ENCODE measurements around the gene WDR17. TPM values are rescaled to one million over a fixed set of nuclear protein-coding genes. Genes with fewer than 3 reads are reported as not detected.
A peak's percentile ranks its signal among the peaks of the same experiment; 100 is the strongest.

Gene WDR17
- total and polyA plus RNA-seq, 4 experiments from 2014 or later: 0.20 to 0.42 (median 0.26) TPM; not detected in 1

- Histone ChIP-seq H3K4me3 (ENCODE audit: low read length in 2 of 2) (no peak overlapping the region), H3K36me3 (ENCODE audit: insufficient read depth, low read length) (no peaks in the 10 kb centered on the region), H3K4me1 (ENCODE audit: insufficient read depth, low read length) (no peaks in the 10 kb centered on the region), H3K27me3 (ENCODE audit: insufficient read depth, low read length) (no peaks in the 10 kb centered on the region), H3K9me3 (ENCODE audit: control insufficient read depth in 1 of 2, low read length in 2 of 2) (no peaks in the 10 kb centered on the region), H3K27ac (ENCODE audit: low read depth, low read length) (no peak overlapping the region)
- Mint-ChIP-seq H3K9me3 (peaks cover 0 to 2% (median 0%) of the 10 kb centered on the region in 8 donors), H3K27me3 (peaks cover 0 to 2% of the 10 kb centered on the region in 2 donors), H3K36me3 (no peaks in the 10 kb centered on the region), H3K4me3 (no peak overlapping the region), H3K4me1 (no peaks in the 10 kb centered on the region), H3K27ac (no peak overlapping the region)
- CTCF ChIA-PET (ENCODE audit: partially characterized antibody): no interaction called here
- intact Hi-C loops (cut with micrococcal nuclease): no loop called here
- POLR2A ChIA-PET (ENCODE audit: partially characterized antibody): no interaction called here
- no peak for DNase-seq
Measured at GRCh38 chr4:176052744-176053143, 12.9 kb upstream of the WDR17 start.

GRCh38 chr4:176053785-176054184 is 11.9 kb upstream of the WDR17 start:
- no peak overlapping the region for H3K4me3 Mint-ChIP-seq
- no peaks in the 10 kb centered on the region for H3K27me3 Mint-ChIP-seq
- no peaks in the 10 kb centered on the region for H3K36me3 Mint-ChIP-seq
- no peaks in the 10 kb centered on the region for H3K4me1 Mint-ChIP-seq
- no peak for DNase-seq
- peaks cover 0 to 2% (median 0%) of the 10 kb centered on the region in 8 donors for H3K9me3 Mint-ChIP-seq
- Histone ChIP-seq H3K27ac (ENCODE audit: low read depth, low read length) (no peak overlapping the region), H3K9me3 (ENCODE audit: control insufficient read depth in 1 of 2, low read length in 2 of 2) (no peaks in the 10 kb centered on the region), H3K4me1 (ENCODE audit: insufficient read depth, low read length) (no peaks in the 10 kb centered on the region), H3K4me3 (ENCODE audit: low read length in 2 of 2) (no peak overlapping the region), H3K36me3 (ENCODE audit: insufficient read depth, low read length) (no peaks in the 10 kb centered on the region), H3K27me3 (ENCODE audit: insufficient read depth, low read length) (no peaks in the 10 kb centered on the region)
- no peak overlapping the region for H3K27ac Mint-ChIP-seq
- POLR2A ChIA-PET (ENCODE audit: partially characterized antibody): no interaction called here
- intact Hi-C loops (cut with micrococcal nuclease): no loop called here
- CTCF ChIA-PET (ENCODE audit: partially characterized antibody): interaction anchor here (0.6 kb wide), 1 partner anchor 124 kb away, joined by 3 read pairs; no protein-coding TSS in a partner anchor

GRCh38 chr4:176054942-176055341 is 10.7 kb upstream of the WDR17 start:
- CTCF ChIA-PET (ENCODE audit: partially characterized antibody): no interaction called here

GRCh38 chr4:176063718-176064117 is 1.9 kb upstream of the WDR17 start:
- POLR2A ChIA-PET (ENCODE audit: partially characterized antibody): no interaction called here
- H3K27me3 Mint-ChIP-seq: peaks cover 12% of the 10 kb centered on the region in 2 donors
- Histone ChIP-seq H3K4me3 (ENCODE audit: low read length in 2 of 2) (no peak overlapping the region), H3K9me3 (ENCODE audit: control insufficient read depth in 1 of 2, low read length in 2 of 2) (no peaks in the 10 kb centered on the region), H3K36me3 (ENCODE audit: insufficient read depth, low read length) (no peaks in the 10 kb centered on the region), H3K27me3 (ENCODE audit: insufficient read depth, low read length) (no peaks in the 10 kb centered on the region), H3K4me1 (ENCODE audit: insufficient read depth, low read length) (peaks cover 9% of the 10 kb centered on the region), H3K27ac (ENCODE audit: low read depth, low read length) (no peak overlapping the region)
- intact Hi-C loops (cut with micrococcal nuclease): loop anchor here (2.0 kb wide), 1 partner anchor 131 kb away; the partner anchor contains the start of gene SPATA4
- H3K4me1 Mint-ChIP-seq: peaks cover 8 to 13% (median 11%) of the 10 kb centered on the region in 4 donors
- peaks cover 0 to 2% (median 0%) of the 10 kb centered on the region in 8 donors for H3K9me3 Mint-ChIP-seq
- no peak for DNase-seq
- H3K4me3 Mint-ChIP-seq: no peak overlapping the region
- H3K27ac Mint-ChIP-seq: no peak overlapping the region
- H3K36me3 Mint-ChIP-seq: no peaks in the 10 kb centered on the region
- CTCF ChIA-PET (ENCODE audit: partially characterized antibody): no interaction called here

More at GRCh38 chr4:176054942-176055341, 10.7 kb upstream of the WDR17 start:
- intact Hi-C loops (cut with micrococcal nuclease): no loop called here
- H3K27ac ChIP-seq (ENCODE audit: low read depth, low read length): no peak overlapping the region
- no peaks in the 10 kb centered on the region for H3K9me3 ChIP-seq (ENCODE audit: control insufficient read depth in 1 of 2, low read length in 2 of 2)
- H3K27me3 ChIP-seq (ENCODE audit: insufficient read depth, low read length): no peaks in the 10 kb centered on the region
- Mint-ChIP-seq H3K4me3 (no peak overlapping the region), H3K27ac (no peak overlapping the region), H3K4me1 (no peaks in the 10 kb centered on the region), H3K9me3 (no peaks in the 10 kb centered on the region), H3K36me3 (no peaks in the 10 kb centered on the region), H3K27me3 (no peaks in the 10 kb centered on the region)
- H3K4me3 ChIP-seq (ENCODE audit: low read length in 2 of 2): no peak overlapping the region
- no peak for DNase-seq
- H3K36me3 ChIP-seq (ENCODE audit: insufficient read depth, low read length): no peaks in the 10 kb centered on the region
- H3K4me1 ChIP-seq (ENCODE audit: insufficient read depth, low read length): no peaks in the 10 kb centered on the region
- POLR2A ChIA-PET (ENCODE audit: partially characterized antibody): no interaction called here

- H3K9me3 ChIP-seq (ENCODE audit: control insufficient read depth in 1 of 2, low read length in 2 of 2): no peaks in the 10 kb centered on the region
- CTCF ChIA-PET (ENCODE audit: partially characterized antibody): no interaction called here
- no peaks in the 10 kb centered on the region for H3K27me3 ChIP-seq (ENCODE audit: insufficient read depth, low read length)
- no peak overlapping the region for H3K27ac ChIP-seq (ENCODE audit: low read depth, low read length)
- H3K4me3 ChIP-seq (ENCODE audit: low read length in 2 of 2): no peak overlapping the region
- H3K4me1 ChIP-seq (ENCODE audit: insufficient read depth, low read length): peaks cover 9% of the 10 kb centered on the region
- Mint-ChIP-seq H3K36me3 (no peaks in the 10 kb centered on the region), H3K4me1 (peaks cover 8 to 13% (median 11%) of the 10 kb centered on the region in 4 donors), H3K4me3 (peak overlapping the region in 1 of 8 donors; percentile 5), H3K27me3 (peaks cover 12% of the 10 kb centered on the region in 2 donors), H3K9me3 (peaks cover 0 to 2% (median 0%) of the 10 kb centered on the region in 8 donors), H3K27ac (no peak overlapping the region)
- DNase-seq: no peak
- intact Hi-C loops (cut with micrococcal nuclease): loop anchor here (2.0 kb wide), 1 partner anchor 130 kb away; the partner anchor contains the start of gene SPATA4
- no peaks in the 10 kb centered on the region for H3K36me3 ChIP-seq (ENCODE audit: insufficient read depth, low read length)
- POLR2A ChIA-PET (ENCODE audit: partially characterized antibody): no interaction called here
Measured at GRCh38 chr4:176064539-176064938, 1.1 kb upstream of the WDR17 start.

GRCh38 chr4:176066757-176067156 is 1.1 kb downstream of the WDR17 start:
- H3K27ac Mint-ChIP-seq: no peak overlapping the region
- H3K9me3 Mint-ChIP-seq: peaks cover 0 to 2% (median 0%) of the 10 kb centered on the region in 8 donors
- ChIA-PET CTCF (ENCODE audit: partially characterized antibody) (no interaction called here), POLR2A (ENCODE audit: partially characterized antibody) (no interaction called here)
- peaks cover 8 to 13% (median 11%) of the 10 kb centered on the region in 4 donors for H3K4me1 Mint-ChIP-seq
- Histone ChIP-seq H3K4me3 (ENCODE audit: low read length in 2 of 2) (no peak overlapping the region), H3K27me3 (ENCODE audit: insufficient read depth, low read length) (no peaks in the 10 kb centered on the region), H3K4me1 (ENCODE audit: insufficient read depth, low read length) (peaks cover 9% of the 10 kb centered on the region), H3K9me3 (ENCODE audit: control insufficient read depth in 1 of 2, low read length in 2 of 2) (no peaks in the 10 kb centered on the region), H3K27ac (ENCODE audit: low read depth, low read length) (no peak overlapping the region), H3K36me3 (ENCODE audit: insufficient read depth, low read length) (no peaks in the 10 kb centered on the region)
- H3K27me3 Mint-ChIP-seq: peaks cover 12% of the 10 kb centered on the region in 2 donors
- intact Hi-C loops (cut with micrococcal nuclease): no loop called here
- H3K36me3 Mint-ChIP-seq: no peaks in the 10 kb centered on the region
- DNase-seq: no peak
- no peak overlapping the region for H3K4me3 Mint-ChIP-seq

GRCh38 chr4:176077561-176077960 is 11.9 kb downstream of the WDR17 start:
- CTCF ChIA-PET (ENCODE audit: partially characterized antibody): no interaction called here
- peaks cover 1 to 4% of the 10 kb centered on the region in 2 donors for H3K27me3 Mint-ChIP-seq
- no peak overlapping the region for H3K4me3 Mint-ChIP-seq
- Histone ChIP-seq H3K4me3 (ENCODE audit: low read length in 2 of 2) (no peak overlapping the region), H3K4me1 (ENCODE audit: insufficient read depth, low read length) (no peaks in the 10 kb centered on the region), H3K27ac (ENCODE audit: low read depth, low read length) (no peak overlapping the region), H3K27me3 (ENCODE audit: insufficient read depth, low read length) (no peaks in the 10 kb centered on the region), H3K9me3 (ENCODE audit: control insufficient read depth in 1 of 2, low read length in 2 of 2) (no peaks in the 10 kb centered on the region), H3K36me3 (ENCODE audit: insufficient read depth, low read length) (no peaks in the 10 kb centered on the region)
- H3K9me3 Mint-ChIP-seq: peaks cover 0 to 2% (median 0%) of the 10 kb centered on the region in 8 donors
- no peak overlapping the region for H3K27ac Mint-ChIP-seq
- no peaks in the 10 kb centered on the region for H3K4me1 Mint-ChIP-seq
- H3K36me3 Mint-ChIP-seq: no peaks in the 10 kb centered on the region
- intact Hi-C loops (cut with micrococcal nuclease): no loop called here
- DNase-seq: no peak
- POLR2A ChIA-PET (ENCODE audit: partially characterized antibody): no interaction called here

- POLR2A ChIA-PET (ENCODE audit: partially characterized antibody): no interaction called here
- intact Hi-C loops (cut with micrococcal nuclease): no loop called here
- Histone ChIP-seq H3K9me3 (ENCODE audit: control insufficient read depth in 1 of 2, low read length in 2 of 2) (no peaks in the 10 kb centered on the region), H3K27ac (ENCODE audit: low read depth, low read length) (no peak overlapping the region), H3K27me3 (ENCODE audit: insufficient read depth, low read length) (no peaks in the 10 kb centered on the region), H3K36me3 (ENCODE audit: insufficient read depth, low read length) (no peaks in the 10 kb centered on the region), H3K4me3 (ENCODE audit: low read length in 2 of 2) (no peak overlapping the region), H3K4me1 (ENCODE audit: insufficient read depth, low read length) (no peaks in the 10 kb centered on the region)
- Mint-ChIP-seq H3K36me3 (no peaks in the 10 kb centered on the region), H3K4me3 (no peak overlapping the region), H3K9me3 (peaks cover 0 to 3% (median 0%) of the 10 kb centered on the region in 8 donors), H3K27ac (no peak overlapping the region), H3K4me1 (no peaks in the 10 kb centered on the region), H3K27me3 (peaks cover 3 to 7% of the 10 kb centered on the region in 2 donors)
- no peak for DNase-seq
- CTCF ChIA-PET (ENCODE audit: partially characterized antibody): no interaction called here
Measured at GRCh38 chr4:176084769-176085168, 19.1 kb downstream of the WDR17 start.

Data from CD4-positive, alpha-beta memory T cell (primary cell).